Measurements from ENCODE around the gene S100PBP. TPM values are rescaled to one million over a fixed set of nuclear protein-coding genes. Genes with fewer than 3 reads are reported as not detected.

The S100PBP gene
- total and polyA plus RNA-seq, 4 experiments from 2014 or later = 6.5 to 65.5 (median 38.6) TPM

DNA sequence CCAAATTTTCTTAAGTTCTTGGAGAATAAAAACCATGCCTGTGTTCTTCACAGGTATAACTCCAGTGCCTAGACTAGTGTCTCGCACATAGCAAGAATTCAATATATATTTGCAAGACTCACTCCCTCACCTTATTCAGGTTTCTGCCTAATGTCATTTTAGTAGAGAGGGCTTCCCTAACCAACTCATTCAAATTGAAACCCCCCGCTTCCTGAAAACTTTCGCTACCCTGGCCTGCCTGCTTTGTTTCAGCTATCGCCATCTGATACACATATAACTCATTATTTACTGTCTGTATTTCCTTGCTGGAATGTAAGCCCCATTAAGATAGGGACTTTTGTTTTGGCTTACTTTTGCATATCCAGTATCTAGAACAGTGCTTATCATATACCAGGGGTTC, 8.9 kb upstream of the S100PBP start:
- Histone ChIP-seq H3K9me3 (ENCODE audit: control insufficient read depth in 1 of 2, low read length in 2 of 2) (no peaks in the 10 kb centered on the region), H3K4me3 (ENCODE audit: low read length in 2 of 2) (no peak overlapping the region), H3K27ac (ENCODE audit: low read depth, low read length) (no peak overlapping the region), H3K36me3 (ENCODE audit: insufficient read depth, low read length) (peaks cover 39% of the 10 kb centered on the region), H3K27me3 (ENCODE audit: insufficient read depth, low read length) (no peaks in the 10 kb centered on the region), H3K4me1 (ENCODE audit: insufficient read depth, low read length) (peaks cover 20% of the 10 kb centered on the region)
- no peak overlapping the region for H3K4me3 Mint-ChIP-seq
- ChIA-PET POLR2A (ENCODE audit: partially characterized antibody) (interaction anchor here (1.1 kb wide), 1 partner anchor 9 kb away, joined by 3 read pairs; the partner anchor contains the start of genes S100PBP and YARS1), CTCF (ENCODE audit: partially characterized antibody) (no interaction called here)
- H3K4me1 Mint-ChIP-seq = peaks cover 13 to 37% (median 25%) of the 10 kb centered on the region in 4 donors
- no peak for DNase-seq
- H3K27ac Mint-ChIP-seq = peak overlapping the region in 2 of 7 donors; percentile 51 to 70
- no peaks in the 10 kb centered on the region for H3K9me3 Mint-ChIP-seq
- H3K36me3 Mint-ChIP-seq = peaks cover 45 to 59% of the 10 kb centered on the region in 2 donors
- H3K27me3 Mint-ChIP-seq = no peaks in the 10 kb centered on the region
- intact Hi-C loops (cut with micrococcal nuclease) = no loop called here

DNA sequence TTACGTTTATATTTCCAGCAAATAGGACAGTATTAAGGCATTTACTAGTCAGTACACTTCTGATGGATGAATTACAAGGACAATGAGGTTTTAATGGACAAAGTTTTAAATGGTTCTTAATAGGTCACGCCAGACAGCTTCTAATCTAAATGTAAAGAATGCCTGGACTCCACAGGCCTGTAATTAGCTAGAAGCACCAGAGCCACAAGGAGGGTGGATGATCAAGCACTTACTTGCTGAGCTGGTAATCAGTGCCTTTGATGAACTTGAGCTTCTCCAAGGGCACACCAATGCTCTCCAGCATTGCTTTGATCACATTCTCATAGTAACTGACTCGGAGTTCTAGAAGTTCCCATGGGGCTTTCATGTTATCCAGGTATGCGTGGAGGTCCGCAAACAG, 7.1 kb upstream of the S100PBP start:
- peaks cover 38% of the 10 kb centered on the region for H3K4me1 ChIP-seq (ENCODE audit: insufficient read depth, low read length)
- H3K36me3 Mint-ChIP-seq = peaks cover 48 to 64% of the 10 kb centered on the region in 2 donors
- H3K27ac ChIP-seq (ENCODE audit: low read depth, low read length) = no peak overlapping the region
- H3K9me3 ChIP-seq (ENCODE audit: control insufficient read depth in 1 of 2, low read length in 2 of 2) = no peaks in the 10 kb centered on the region
- H3K27ac Mint-ChIP-seq = no peak overlapping the region
- H3K9me3 Mint-ChIP-seq = no peaks in the 10 kb centered on the region
- ChIA-PET CTCF (ENCODE audit: partially characterized antibody) (interaction anchor here (0.7 kb wide), 1 partner anchor 38 kb away, joined by 4 read pairs; no protein-coding TSS in a partner anchor), POLR2A (ENCODE audit: partially characterized antibody) (no interaction called here)
- no peak overlapping the region for H3K4me3 Mint-ChIP-seq
- intact Hi-C loops (cut with micrococcal nuclease) = no loop called here
- H3K4me1 Mint-ChIP-seq = peaks cover 23 to 52% (median 38%) of the 10 kb centered on the region in 4 donors
- H3K4me3 ChIP-seq (ENCODE audit: low read length in 2 of 2) = no peak overlapping the region
- H3K27me3 Mint-ChIP-seq = no peaks in the 10 kb centered on the region
- no peaks in the 10 kb centered on the region for H3K27me3 ChIP-seq (ENCODE audit: insufficient read depth, low read length)
- H3K36me3 ChIP-seq (ENCODE audit: insufficient read depth, low read length) = peaks cover 39% of the 10 kb centered on the region
- no peak for DNase-seq

DNA sequence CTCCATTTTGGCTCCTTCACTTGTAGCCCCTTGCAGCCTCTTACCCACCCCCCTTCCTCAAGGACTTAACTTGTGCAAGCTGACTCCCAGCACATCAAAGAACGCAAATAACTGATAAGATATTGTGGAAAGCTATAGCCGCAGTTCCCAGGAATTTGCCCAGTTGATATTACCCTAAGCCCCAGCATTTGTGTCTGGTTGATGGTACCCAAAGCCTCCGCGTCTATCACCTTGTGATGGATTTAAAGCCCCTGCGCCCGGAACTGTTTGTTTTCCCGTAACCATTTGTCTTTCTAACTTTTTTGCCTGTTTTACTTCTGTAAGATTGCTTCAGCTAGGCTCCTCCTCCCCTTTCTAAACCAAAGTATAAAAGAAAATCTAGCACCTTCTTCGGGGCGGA, 6.2 kb upstream of the S100PBP start:
- H3K36me3 Mint-ChIP-seq = peaks cover 40 to 60% of the 10 kb centered on the region in 2 donors
- intact Hi-C loops (cut with micrococcal nuclease) = no loop called here
- peak overlapping the region in 4 of 7 donors; percentile 11 to 72 (median 33) for H3K27ac Mint-ChIP-seq
- H3K4me1 ChIP-seq (ENCODE audit: insufficient read depth, low read length) = peaks cover 47% of the 10 kb centered on the region
- POLR2A ChIA-PET (ENCODE audit: partially characterized antibody) = no interaction called here
- no peaks in the 10 kb centered on the region for H3K27me3 Mint-ChIP-seq
- peaks cover 34% of the 10 kb centered on the region for H3K36me3 ChIP-seq (ENCODE audit: insufficient read depth, low read length)
- H3K9me3 Mint-ChIP-seq = no peaks in the 10 kb centered on the region
- peaks cover 26 to 59% (median 43%) of the 10 kb centered on the region in 4 donors for H3K4me1 Mint-ChIP-seq
- no peak overlapping the region for H3K4me3 ChIP-seq (ENCODE audit: low read length in 2 of 2)
- H3K27ac ChIP-seq (ENCODE audit: low read depth, low read length) = no peak overlapping the region
- DNase-seq = no peak
- CTCF ChIA-PET (ENCODE audit: partially characterized antibody) = no interaction called here
- no peaks in the 10 kb centered on the region for H3K9me3 ChIP-seq (ENCODE audit: control insufficient read depth in 1 of 2, low read length in 2 of 2)
- no peak overlapping the region for H3K4me3 Mint-ChIP-seq
- no peaks in the 10 kb centered on the region for H3K27me3 ChIP-seq (ENCODE audit: insufficient read depth, low read length)

DNA sequence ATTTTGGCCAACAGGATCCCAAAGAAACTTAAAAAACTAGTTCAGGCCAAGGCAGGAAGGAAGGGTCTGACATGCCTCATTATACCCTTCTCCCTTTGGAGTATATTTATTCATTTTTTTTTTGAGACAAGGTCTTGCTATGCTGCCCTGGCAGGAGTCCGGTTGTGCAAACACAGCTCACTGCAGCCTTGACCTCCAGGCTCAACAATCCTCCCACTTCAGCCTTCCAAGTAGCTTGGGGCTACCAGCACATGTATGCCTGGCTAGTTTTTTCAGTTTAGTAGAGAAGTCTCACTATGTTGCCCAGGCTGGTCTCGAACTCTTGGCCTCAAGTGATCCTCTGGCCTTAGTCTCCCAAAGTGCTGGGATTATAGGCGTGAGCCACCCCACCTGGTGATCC, 5.5 kb upstream of the S100PBP start:
- Mint-ChIP-seq H3K36me3 (peaks cover 36 to 59% of the 10 kb centered on the region in 2 donors), H3K4me3 (no peak overlapping the region), H3K9me3 (no peaks in the 10 kb centered on the region), H3K4me1 (peaks cover 28 to 66% (median 48%) of the 10 kb centered on the region in 4 donors), H3K27ac (peak overlapping the region in 1 of 7 donors; percentile 41), H3K27me3 (no peaks in the 10 kb centered on the region)
- ChIA-PET POLR2A (ENCODE audit: partially characterized antibody) (no interaction called here), CTCF (ENCODE audit: partially characterized antibody) (no interaction called here)
- intact Hi-C loops (cut with micrococcal nuclease) = no loop called here
- Histone ChIP-seq H3K36me3 (ENCODE audit: insufficient read depth, low read length) (peaks cover 29% of the 10 kb centered on the region), H3K4me1 (ENCODE audit: insufficient read depth, low read length) (peaks cover 51% of the 10 kb centered on the region), H3K27me3 (ENCODE audit: insufficient read depth, low read length) (no peaks in the 10 kb centered on the region), H3K4me3 (ENCODE audit: low read length in 2 of 2) (no peak overlapping the region), H3K27ac (ENCODE audit: low read depth, low read length) (no peak overlapping the region), H3K9me3 (ENCODE audit: control insufficient read depth in 1 of 2, low read length in 2 of 2) (no peaks in the 10 kb centered on the region)
- DNase-seq = no peak

DNA sequence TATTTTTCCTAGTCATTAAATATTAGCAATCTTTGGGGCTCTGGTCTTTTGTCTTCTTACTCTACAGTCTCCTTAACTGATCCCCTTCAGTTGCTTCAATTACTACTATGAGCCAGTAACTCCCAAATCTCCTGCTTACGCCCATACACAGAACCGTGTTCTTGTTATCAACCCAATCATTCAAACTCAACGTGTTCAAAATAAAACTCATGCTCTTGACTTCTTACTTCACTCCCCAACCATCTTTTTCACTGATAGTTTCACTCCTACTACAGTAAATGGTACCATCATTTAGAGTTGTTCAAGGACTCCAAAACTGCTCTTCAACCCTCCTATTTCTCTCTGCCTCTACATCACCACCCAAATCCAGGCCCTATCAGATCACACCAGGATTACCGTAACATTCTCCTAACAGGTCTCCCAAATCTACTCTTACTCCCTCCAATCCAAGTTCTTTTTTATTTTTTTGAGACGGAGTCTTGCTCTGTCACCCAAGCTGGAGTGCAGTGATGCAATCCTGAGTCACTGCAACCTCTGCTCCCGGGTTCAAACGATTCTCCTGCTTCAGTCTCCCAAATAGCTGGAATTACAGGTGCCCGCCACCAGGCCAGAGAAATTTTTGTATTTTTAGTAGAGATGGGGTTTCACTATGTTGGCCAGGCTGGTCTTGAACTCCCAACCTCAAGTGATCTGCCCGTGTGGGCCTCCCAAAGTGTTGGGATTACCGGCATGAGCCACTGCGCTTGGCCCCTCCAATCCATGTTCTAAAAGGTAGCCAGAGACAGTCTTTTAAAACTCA, 3.3 kb upstream of the S100PBP start:
- no peak overlapping the region for H3K4me3 ChIP-seq (ENCODE audit: low read length in 2 of 2)
- intact Hi-C loops (cut with micrococcal nuclease) = no loop called here
- peak overlapping the region in 4 of 7 donors; percentile 0 to 68 (median 32) for H3K27ac Mint-ChIP-seq
- H3K36me3 Mint-ChIP-seq = peaks cover 22 to 60% of the 10 kb centered on the region in 2 donors
- peak overlapping the region in 7 of 8 donors; percentile 23 to 95 (median 48) for H3K4me3 Mint-ChIP-seq
- no peaks in the 10 kb centered on the region for H3K27me3 ChIP-seq (ENCODE audit: insufficient read depth, low read length)
- CTCF ChIA-PET (ENCODE audit: partially characterized antibody) = no interaction called here
- H3K4me1 Mint-ChIP-seq = peaks cover 35 to 80% (median 53%) of the 10 kb centered on the region in 4 donors
- H3K9me3 Mint-ChIP-seq = no peaks in the 10 kb centered on the region
- peaks cover 16% of the 10 kb centered on the region for H3K36me3 ChIP-seq (ENCODE audit: insufficient read depth, low read length)
- H3K9me3 ChIP-seq (ENCODE audit: control insufficient read depth in 1 of 2, low read length in 2 of 2) = no peaks in the 10 kb centered on the region
- peaks cover 61% of the 10 kb centered on the region for H3K4me1 ChIP-seq (ENCODE audit: insufficient read depth, low read length)
- H3K27ac ChIP-seq (ENCODE audit: low read depth, low read length) = no peak overlapping the region
- POLR2A ChIA-PET (ENCODE audit: partially characterized antibody) = interaction anchor here (0.9 kb wide), 1 partner anchor 13 kb away, joined by 3 read pairs; no protein-coding TSS in a partner anchor
- no peaks in the 10 kb centered on the region for H3K27me3 Mint-ChIP-seq
- DNase-seq = no peak

DNA sequence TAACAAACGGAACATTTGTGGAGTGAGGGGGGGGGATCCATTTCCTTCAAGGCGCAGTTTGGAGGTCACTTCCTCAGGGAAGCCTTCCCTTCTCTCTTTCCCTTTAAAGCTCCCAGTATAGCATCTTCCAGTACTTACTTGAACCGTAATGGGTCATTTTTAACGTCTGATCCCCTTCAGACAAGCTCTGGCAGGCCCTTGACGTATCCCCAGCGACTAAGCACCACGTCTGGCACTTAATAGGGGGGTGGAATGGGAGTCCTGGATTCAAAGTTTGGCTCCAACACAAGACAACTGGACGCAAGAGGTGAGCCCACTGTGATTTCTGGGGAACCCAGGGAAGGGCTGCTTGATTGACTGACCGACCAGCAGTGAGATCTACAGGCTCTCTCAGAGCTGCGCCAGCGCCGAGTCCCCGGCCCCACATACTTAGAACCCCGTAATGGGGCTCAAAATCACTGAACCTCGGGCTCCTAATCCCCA, 736 bp upstream of the S100PBP start:
- POLR2A ChIA-PET (ENCODE audit: partially characterized antibody) = interaction anchor here (0.9 to 3.4 kb wide), 8 partner anchors 9 to 365 kb away, joined by 3 to 22 read pairs (median 8); partner anchors contain the start of genes RBBP4, RNF19B, TRIM62 and ZBTB8OS

More for the DNA sequence above, 736 bp upstream of the S100PBP start:
- Histone ChIP-seq H3K27me3 (ENCODE audit: insufficient read depth, low read length) (no peaks in the 10 kb centered on the region), H3K4me1 (ENCODE audit: insufficient read depth, low read length) (peaks cover 66% of the 10 kb centered on the region), H3K27ac (ENCODE audit: low read depth, low read length) (peak overlapping the region; percentile 89), H3K9me3 (ENCODE audit: control insufficient read depth in 1 of 2, low read length in 2 of 2) (no peaks in the 10 kb centered on the region), H3K36me3 (ENCODE audit: insufficient read depth, low read length) (no peaks in the 10 kb centered on the region), H3K4me3 (ENCODE audit: low read length in 2 of 2) (peak overlapping the region; percentile 50 to 70)
- peaks cover 38 to 77% (median 54%) of the 10 kb centered on the region in 4 donors for H3K4me1 Mint-ChIP-seq
- no peak for DNase-seq
- H3K27ac Mint-ChIP-seq = peak overlapping the region; percentile 82 to 97 (median 95)
- intact Hi-C loops (cut with micrococcal nuclease) = loop anchor here (1.0 to 5.0 kb wide), 4 partner anchors 17 to 311 kb away; partner anchors contain the start of genes RNF19B and ZBTB8OS
- CTCF ChIA-PET (ENCODE audit: partially characterized antibody) = no interaction called here
- H3K27me3 Mint-ChIP-seq = no peaks in the 10 kb centered on the region
- peaks cover 9 to 36% of the 10 kb centered on the region in 2 donors for H3K36me3 Mint-ChIP-seq
- H3K4me3 Mint-ChIP-seq = peak overlapping the region; percentile 94 to 100 (median 96)
- no peaks in the 10 kb centered on the region for H3K9me3 Mint-ChIP-seq

Measured in CD4-positive, alpha-beta memory T cell (primary cell).